ENCODE measurements around the gene DCDC2.

Gene DCDC2

GRCh38 chr6:24194978-24195700 is 162.7 kb downstream of the DCDC2 start:
- H3K27ac Mint-ChIP-seq: no peak overlapping the region
- DNase-seq (ENCODE audit: low spot score in 2 of 2): no peak
- no peak for ATAC-seq
- no peaks in the 10 kb centered on the region for H3K36me3 Mint-ChIP-seq
- no peak overlapping the region for H3K4me3 Mint-ChIP-seq
- no peaks in the 10 kb centered on the region for H3K9me3 Mint-ChIP-seq
- no peaks in the 10 kb centered on the region for H3K4me1 Mint-ChIP-seq

- Mint-ChIP-seq H3K9me3 (no peaks in the 10 kb centered on the region), H3K36me3 (no peaks in the 10 kb centered on the region), H3K4me3 (no peak overlapping the region), H3K27ac (no peak overlapping the region), H3K4me1 (no peaks in the 10 kb centered on the region)
- ATAC-seq (no peak), DNase-seq (ENCODE audit: low spot score in 2 of 2) (no peak)
Observed at GRCh38 chr6:24193364-24193763, 164.5 kb downstream of the DCDC2 start.

- H3K36me3 Mint-ChIP-seq: no peaks in the 10 kb centered on the region
- no peaks in the 10 kb centered on the region for H3K4me1 Mint-ChIP-seq
- ATAC-seq: no peak
- DNase-seq (ENCODE audit: low spot score in 2 of 2): no peak
- no peak overlapping the region for H3K4me3 Mint-ChIP-seq
- no peak overlapping the region for H3K27ac Mint-ChIP-seq
- H3K9me3 Mint-ChIP-seq: no peaks in the 10 kb centered on the region
Observed at GRCh38 chr6:24191346-24191745, 166.5 kb downstream of the DCDC2 start.

- DNase-seq (ENCODE audit: low spot score in 2 of 2) (no peak), ATAC-seq (no peak)
- no peaks in the 10 kb centered on the region for H3K36me3 Mint-ChIP-seq
- no peaks in the 10 kb centered on the region for H3K9me3 Mint-ChIP-seq
- no peaks in the 10 kb centered on the region for H3K4me1 Mint-ChIP-seq
- no peak overlapping the region for H3K27ac Mint-ChIP-seq
- H3K4me3 Mint-ChIP-seq: no peak overlapping the region
Observed at GRCh38 chr6:24188578-24189080, 169.2 kb downstream of the DCDC2 start.

- DNase-seq (ENCODE audit: low spot score in 2 of 2) (no peak), ATAC-seq (no peak)
- Mint-ChIP-seq H3K9me3 (no peaks in the 10 kb centered on the region), H3K27ac (no peak overlapping the region), H3K4me3 (no peak overlapping the region), H3K4me1 (no peaks in the 10 kb centered on the region), H3K36me3 (no peaks in the 10 kb centered on the region)
Observed at GRCh38 chr6:24187965-24188577, 169.8 kb downstream of the DCDC2 start.

GRCh38 chr6:24186349-24186748 is 171.5 kb downstream of the DCDC2 start:
- DNase-seq (ENCODE audit: low spot score in 2 of 2): no peak
- H3K4me1 Mint-ChIP-seq: no peaks in the 10 kb centered on the region
- no peak overlapping the region for H3K4me3 Mint-ChIP-seq
- no peaks in the 10 kb centered on the region for H3K36me3 Mint-ChIP-seq
- ATAC-seq: no peak
- no peaks in the 10 kb centered on the region for H3K9me3 Mint-ChIP-seq
- H3K27ac Mint-ChIP-seq: no peak overlapping the region

- DNase-seq (ENCODE audit: low spot score in 2 of 2): no peak
- H3K4me1 Mint-ChIP-seq: no peaks in the 10 kb centered on the region
- H3K4me3 Mint-ChIP-seq: no peak overlapping the region
- no peaks in the 10 kb centered on the region for H3K9me3 Mint-ChIP-seq
- H3K27ac Mint-ChIP-seq: no peak overlapping the region
- peak; percentile 36 for ATAC-seq
- H3K36me3 Mint-ChIP-seq: no peaks in the 10 kb centered on the region
Observed at GRCh38 chr6:24183584-24183983, 174.3 kb downstream of the DCDC2 start.

- H3K4me1 Mint-ChIP-seq: no peaks in the 10 kb centered on the region
- no peak overlapping the region for H3K4me3 Mint-ChIP-seq
- no peak for ATAC-seq
Observed at GRCh38 chr6:24157886-24158285, 200.0 kb downstream of the DCDC2 start.

GRCh38 chr6:24154121-24154520 is 203.7 kb downstream of the DCDC2 start:
- ATAC-seq: no peak
- DNase-seq (ENCODE audit: low spot score in 2 of 2): no peak
- no peak overlapping the region for H3K27ac Mint-ChIP-seq
- H3K4me1 Mint-ChIP-seq: no peaks in the 10 kb centered on the region
- H3K4me3 Mint-ChIP-seq: no peak overlapping the region
- no peaks in the 10 kb centered on the region for H3K36me3 Mint-ChIP-seq
- peaks cover 10% of the 10 kb centered on the region for H3K9me3 Mint-ChIP-seq

More at GRCh38 chr6:24157886-24158285, 200.0 kb downstream of the DCDC2 start:
- Mint-ChIP-seq H3K9me3 (no peaks in the 10 kb centered on the region), H3K27ac (no peak overlapping the region), H3K36me3 (no peaks in the 10 kb centered on the region)
- DNase-seq (ENCODE audit: low spot score in 2 of 2): no peak

GRCh38 chr6:24152014-24152413 is 205.8 kb downstream of the DCDC2 start:
- H3K36me3 Mint-ChIP-seq: no peaks in the 10 kb centered on the region
- H3K4me1 Mint-ChIP-seq: no peaks in the 10 kb centered on the region
- H3K27ac Mint-ChIP-seq: no peak overlapping the region
- peaks cover 10% of the 10 kb centered on the region for H3K9me3 Mint-ChIP-seq
- no peak for DNase-seq (ENCODE audit: low spot score in 2 of 2)
- H3K4me3 Mint-ChIP-seq: no peak overlapping the region
- ATAC-seq: no peak

GRCh38 chr6:24149836-24150235 is 208.0 kb downstream of the DCDC2 start:
- ATAC-seq (no peak), DNase-seq (ENCODE audit: low spot score in 2 of 2) (no peak)
- Mint-ChIP-seq H3K4me1 (no peaks in the 10 kb centered on the region), H3K4me3 (no peak overlapping the region), H3K27ac (no peak overlapping the region), H3K9me3 (peaks cover 10% of the 10 kb centered on the region), H3K36me3 (no peaks in the 10 kb centered on the region)

GRCh38 chr6:24149296-24149695 is 208.6 kb downstream of the DCDC2 start:
- no peaks in the 10 kb centered on the region for H3K36me3 Mint-ChIP-seq
- no peaks in the 10 kb centered on the region for H3K4me1 Mint-ChIP-seq
- H3K27ac Mint-ChIP-seq: no peak overlapping the region
- H3K4me3 Mint-ChIP-seq: no peak overlapping the region
- peaks cover 10% of the 10 kb centered on the region for H3K9me3 Mint-ChIP-seq
- DNase-seq (ENCODE audit: low spot score in 2 of 2) (no peak), ATAC-seq (no peak)

- DNase-seq (ENCODE audit: low spot score in 2 of 2): no peak
- Mint-ChIP-seq H3K4me1 (no peaks in the 10 kb centered on the region), H3K4me3 (no peak overlapping the region), H3K36me3 (no peaks in the 10 kb centered on the region), H3K9me3 (peaks cover 10% of the 10 kb centered on the region), H3K27ac (no peak overlapping the region)
- no peak for ATAC-seq
Observed at GRCh38 chr6:24148684-24149083, 209.2 kb downstream of the DCDC2 start.

GRCh38 chr6:24148154-24148570 is 209.7 kb downstream of the DCDC2 start:
- H3K36me3 Mint-ChIP-seq: no peaks in the 10 kb centered on the region
- no peaks in the 10 kb centered on the region for H3K4me1 Mint-ChIP-seq
- DNase-seq (ENCODE audit: low spot score in 2 of 2) (no peak), ATAC-seq (no peak)
- no peak overlapping the region for H3K4me3 Mint-ChIP-seq
- H3K9me3 Mint-ChIP-seq: peaks cover 10% of the 10 kb centered on the region
- no peak overlapping the region for H3K27ac Mint-ChIP-seq

- H3K4me3 Mint-ChIP-seq: no peak overlapping the region
Observed at GRCh38 chr6:24147511-24148153, 210.2 kb downstream of the DCDC2 start.

GRCh38 chr6:24146871-24147270 is 211.0 kb downstream of the DCDC2 start:
- no peaks in the 10 kb centered on the region for H3K36me3 Mint-ChIP-seq
- H3K4me3 Mint-ChIP-seq: no peak overlapping the region
- ATAC-seq: no peak
- no peak overlapping the region for H3K27ac Mint-ChIP-seq
- peaks cover 7% of the 10 kb centered on the region for H3K9me3 Mint-ChIP-seq
- no peaks in the 10 kb centered on the region for H3K4me1 Mint-ChIP-seq
- DNase-seq (ENCODE audit: low spot score in 2 of 2): no peak

More at GRCh38 chr6:24147511-24148153, 210.2 kb downstream of the DCDC2 start:
- DNase-seq (ENCODE audit: low spot score in 2 of 2) (no peak), ATAC-seq (no peak)
- Mint-ChIP-seq H3K27ac (no peak overlapping the region), H3K4me1 (no peaks in the 10 kb centered on the region), H3K9me3 (peaks cover 10% of the 10 kb centered on the region), H3K36me3 (no peaks in the 10 kb centered on the region)

Measured in stimulated activated effector memory CD8-positive, alpha-beta T cell treated with anti-CD3 and anti-CD28 coated beads, Interleukin-12 subunit alpha, Interleukin-12 subunit beta, amount 100 ng/mL, for 72 hours (primary cell).